ENCODE data around the gene RPS6KC1. TPM values are rescaled to one million over a fixed set of nuclear protein-coding genes. Genes with fewer than 3 reads are reported as not detected.
"Not testable (repeated sequence)": the region's sequence is repeated elsewhere in the genome, so short reads cannot be mapped to it uniquely, and the experiment has no call there.

RPS6KC1 gene
- total and polyA plus RNA-seq, 7 experiments from 2014 or later, result 5.4 to 18.9 (median 11.5) TPM

DNA sequence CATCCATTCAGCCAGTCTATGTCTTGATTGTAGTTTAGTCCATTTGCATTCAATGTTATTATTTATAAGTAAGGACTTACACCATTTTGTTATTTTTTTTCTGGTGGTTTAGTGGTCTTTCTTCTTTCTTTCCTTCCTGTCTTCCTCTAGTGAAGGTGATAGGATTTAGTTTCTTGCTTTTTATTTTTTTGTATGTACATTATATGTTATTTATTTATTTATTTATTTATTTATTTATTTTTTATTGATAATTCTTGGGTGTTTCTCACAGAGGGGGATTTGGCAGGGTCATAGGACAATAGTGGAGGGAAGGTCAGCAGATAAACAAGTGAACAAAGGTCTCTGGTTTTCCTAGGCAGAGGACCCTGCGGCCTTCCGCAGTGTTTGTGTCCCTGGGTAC, 99.0 kb downstream of the RPS6KC1 start:
- H3K4me1 Mint-ChIP-seq; H3K4me3 Mint-ChIP-seq; H3K27me3 Mint-ChIP-seq; H3K27ac ChIP-seq (ENCODE audit: low read depth, low read length); H3K4me3 ChIP-seq (ENCODE audit: low read length); H3K27me3 ChIP-seq (ENCODE audit: control insufficient read depth in 2 of 2, insufficient read depth in 2 of 2, low read length in 2 of 2); H3K27ac Mint-ChIP-seq; CTCF ChIA-PET; DNase-seq; H3K9me3 ChIP-seq (ENCODE audit: control insufficient read depth in 2 of 3, low read length in 3 of 3); POLR2A ChIA-PET; ATAC-seq; H3K4me1 ChIP-seq (ENCODE audit: control insufficient read depth in 2 of 2, insufficient read depth in 2 of 2, low read length in 2 of 2); intact Hi-C loops (cut with micrococcal nuclease); H3K36me3 ChIP-seq (ENCODE audit: control insufficient read depth in 2 of 3, insufficient read depth in 3 of 3, low read length in 3 of 3): not testable (repeated sequence)
- Mint-ChIP-seq H3K9me3 (peaks cover 0 to 47% (median 12%) of the 10 kb centered on the region in 11 donors), H3K36me3 (peaks cover 18 to 64% (median 58%) of the 10 kb centered on the region in 5 donors)

- Mint-ChIP-seq H3K27me3 (no peaks in the 10 kb centered on the region), H3K36me3 (peaks cover 14 to 61% (median 53%) of the 10 kb centered on the region in 5 donors), H3K27ac (no peak overlapping the region), H3K4me3 (no peak overlapping the region), H3K4me1 (peaks cover 0 to 15% (median 4%) of the 10 kb centered on the region in 7 donors), H3K9me3 (peaks cover 0 to 36% (median 3%) of the 10 kb centered on the region in 11 donors)
- ChIA-PET POLR2A (no interaction called here), CTCF (no interaction called here)
- H3K27ac ChIP-seq (ENCODE audit: low read depth, low read length), result no peak overlapping the region
- peaks cover 0 to 5% (median 0%) of the 10 kb centered on the region in 3 experiments for H3K9me3 ChIP-seq (ENCODE audit: control insufficient read depth in 2 of 3, low read length in 3 of 3)
- ATAC-seq (peak; percentile 60), DNase-seq (no peak)
- no peaks in the 10 kb centered on the region for H3K4me1 ChIP-seq (ENCODE audit: control insufficient read depth in 2 of 2, insufficient read depth in 2 of 2, low read length in 2 of 2)
- H3K36me3 ChIP-seq (ENCODE audit: control insufficient read depth in 2 of 3, insufficient read depth in 3 of 3, low read length in 3 of 3), result no peaks in the 10 kb centered on the region
- intact Hi-C loops (cut with micrococcal nuclease), result no loop called here
- no peak overlapping the region for H3K4me3 ChIP-seq (ENCODE audit: low read length)
- no peaks in the 10 kb centered on the region for H3K27me3 ChIP-seq (ENCODE audit: control insufficient read depth in 2 of 2, insufficient read depth in 2 of 2, low read length in 2 of 2)
These were observed 103.1 kb downstream of the RPS6KC1 start for GRCh38 chr1:213154056-213154685.

GRCh38 chr1:213159376-213159775, 108.3 kb downstream of the RPS6KC1 start:
- Histone ChIP-seq H3K27ac (ENCODE audit: low read depth, low read length) (no peak overlapping the region), H3K4me1 (ENCODE audit: control insufficient read depth in 2 of 2, insufficient read depth in 2 of 2, low read length in 2 of 2) (no peaks in the 10 kb centered on the region), H3K4me3 (ENCODE audit: low read length) (no peak overlapping the region), H3K9me3 (ENCODE audit: control insufficient read depth in 2 of 3, low read length in 3 of 3) (peaks cover 0 to 5% (median 0%) of the 10 kb centered on the region in 3 experiments), H3K27me3 (ENCODE audit: control insufficient read depth in 2 of 2, insufficient read depth in 2 of 2, low read length in 2 of 2) (no peaks in the 10 kb centered on the region), H3K36me3 (ENCODE audit: control insufficient read depth in 2 of 3, insufficient read depth in 3 of 3, low read length in 3 of 3) (no peaks in the 10 kb centered on the region)
- ATAC-seq (no peak), DNase-seq (no peak)
- H3K4me1 Mint-ChIP-seq, result peaks cover 0 to 7% (median under 1%) of the 10 kb centered on the region in 7 donors
- ChIA-PET POLR2A (no interaction called here), CTCF (no interaction called here)
- no peaks in the 10 kb centered on the region for H3K27me3 Mint-ChIP-seq
- no peak overlapping the region for H3K27ac Mint-ChIP-seq
- intact Hi-C loops (cut with micrococcal nuclease), result no loop called here
- H3K9me3 Mint-ChIP-seq, result peaks cover 0 to 15% (median 3%) of the 10 kb centered on the region in 11 donors
- H3K4me3 Mint-ChIP-seq, result no peak overlapping the region
- H3K36me3 Mint-ChIP-seq, result peaks cover 11 to 68% (median 46%) of the 10 kb centered on the region in 5 donors

GRCh38 chr1:213160442-213160841, 109.4 kb downstream of the RPS6KC1 start:
- H3K4me3 ChIP-seq (ENCODE audit: low read length); H3K27me3 Mint-ChIP-seq; H3K27ac Mint-ChIP-seq; H3K36me3 ChIP-seq (ENCODE audit: control insufficient read depth in 2 of 3, insufficient read depth in 3 of 3, low read length in 3 of 3); H3K27ac ChIP-seq (ENCODE audit: low read depth, low read length); H3K4me1 Mint-ChIP-seq; ATAC-seq; CTCF ChIA-PET; H3K4me1 ChIP-seq (ENCODE audit: control insufficient read depth in 2 of 2, insufficient read depth in 2 of 2, low read length in 2 of 2); DNase-seq; H3K4me3 Mint-ChIP-seq; H3K9me3 ChIP-seq (ENCODE audit: control insufficient read depth in 2 of 3, low read length in 3 of 3); intact Hi-C loops (cut with micrococcal nuclease); POLR2A ChIA-PET; H3K27me3 ChIP-seq (ENCODE audit: control insufficient read depth in 2 of 2, insufficient read depth in 2 of 2, low read length in 2 of 2): not testable (repeated sequence)
- H3K9me3 Mint-ChIP-seq, result peaks cover 0 to 11% (median 3%) of the 10 kb centered on the region in 11 donors
- H3K36me3 Mint-ChIP-seq, result peaks cover 10 to 64% (median 41%) of the 10 kb centered on the region in 5 donors

DNA sequence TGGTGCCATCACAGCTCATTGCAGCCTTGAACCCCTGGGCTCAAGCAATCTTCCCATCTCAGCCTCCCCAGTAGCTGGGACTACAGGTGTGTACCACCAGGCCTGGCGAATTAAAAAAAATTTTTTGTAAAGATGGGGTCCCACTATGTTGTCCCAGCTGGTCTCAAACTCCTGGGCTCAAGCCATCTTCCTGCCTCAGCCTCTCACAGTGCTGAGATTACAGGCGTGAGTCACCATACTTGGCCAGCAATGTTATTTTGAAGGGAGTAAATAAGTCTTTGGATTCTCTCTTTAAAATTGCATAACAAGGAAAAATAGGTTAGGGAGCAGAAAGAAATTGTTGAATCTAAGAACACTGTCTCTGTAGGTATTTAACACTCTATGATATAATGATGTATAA, 111.3 kb downstream of the RPS6KC1 start:
- Mint-ChIP-seq H3K27ac (no peak overlapping the region), H3K36me3 (peaks cover 7 to 62% (median 29%) of the 10 kb centered on the region in 5 donors), H3K4me1 (peaks cover 0 to 3% (median 0%) of the 10 kb centered on the region in 7 donors), H3K27me3 (no peaks in the 10 kb centered on the region), H3K4me3 (no peak overlapping the region), H3K9me3 (peaks cover 0 to 5% (median 0%) of the 10 kb centered on the region in 11 donors)
- no peaks in the 10 kb centered on the region for H3K9me3 ChIP-seq (ENCODE audit: control insufficient read depth in 2 of 3, low read length in 3 of 3)
- H3K27ac ChIP-seq (ENCODE audit: low read depth, low read length), result no peak overlapping the region
- H3K36me3 ChIP-seq (ENCODE audit: control insufficient read depth in 2 of 3, insufficient read depth in 3 of 3, low read length in 3 of 3), result no peaks in the 10 kb centered on the region
- POLR2A ChIA-PET, result no interaction called here
- CTCF ChIA-PET, result no interaction called here
- no peaks in the 10 kb centered on the region for H3K27me3 ChIP-seq (ENCODE audit: control insufficient read depth in 2 of 2, insufficient read depth in 2 of 2, low read length in 2 of 2)
- no peak for DNase-seq
- H3K4me3 ChIP-seq (ENCODE audit: low read length), result no peak overlapping the region
- H3K4me1 ChIP-seq (ENCODE audit: control insufficient read depth in 2 of 2, insufficient read depth in 2 of 2, low read length in 2 of 2), result no peaks in the 10 kb centered on the region
- no peak for ATAC-seq
- intact Hi-C loops (cut with micrococcal nuclease), result no loop called here

DNA sequence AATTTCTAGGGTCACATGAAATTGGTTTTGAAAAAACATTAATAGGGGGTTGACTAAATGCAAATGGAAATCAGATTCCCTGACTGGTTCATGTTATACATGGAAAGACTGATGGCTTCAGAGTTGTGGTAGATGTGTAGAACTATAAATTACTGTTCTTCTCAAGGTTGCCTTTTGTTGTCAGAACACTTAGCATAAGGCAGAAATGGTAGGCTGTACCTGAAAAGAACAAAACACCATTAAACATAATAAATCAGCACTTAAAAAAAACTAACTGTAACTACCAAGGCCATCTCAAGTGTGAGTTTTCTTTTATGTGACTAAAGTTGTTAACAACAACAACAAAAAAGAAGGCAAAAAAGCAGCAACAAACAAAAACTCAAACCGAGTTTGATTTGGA, 111.8 kb downstream of the RPS6KC1 start:
- Histone ChIP-seq H3K4me3 (ENCODE audit: low read length) (no peak overlapping the region), H3K27me3 (ENCODE audit: control insufficient read depth in 2 of 2, insufficient read depth in 2 of 2, low read length in 2 of 2) (no peaks in the 10 kb centered on the region), H3K9me3 (ENCODE audit: control insufficient read depth in 2 of 3, low read length in 3 of 3) (no peaks in the 10 kb centered on the region), H3K36me3 (ENCODE audit: control insufficient read depth in 2 of 3, insufficient read depth in 3 of 3, low read length in 3 of 3) (no peaks in the 10 kb centered on the region), H3K4me1 (ENCODE audit: control insufficient read depth in 2 of 2, insufficient read depth in 2 of 2, low read length in 2 of 2) (no peaks in the 10 kb centered on the region), H3K27ac (ENCODE audit: low read depth, low read length) (no peak overlapping the region)
- ChIA-PET POLR2A (no interaction called here), CTCF (no interaction called here)
- peaks cover 0 to 3% (median 0%) of the 10 kb centered on the region in 7 donors for H3K4me1 Mint-ChIP-seq
- no peak for DNase-seq
- H3K4me3 Mint-ChIP-seq, result no peak overlapping the region
- peaks cover 0 to 5% (median 0%) of the 10 kb centered on the region in 11 donors for H3K9me3 Mint-ChIP-seq
- no peak for ATAC-seq
- intact Hi-C loops (cut with micrococcal nuclease), result no loop called here
- no peak overlapping the region for H3K27ac Mint-ChIP-seq
- H3K36me3 Mint-ChIP-seq, result peaks cover 7 to 56% (median 27%) of the 10 kb centered on the region in 5 donors
- H3K27me3 Mint-ChIP-seq, result no peaks in the 10 kb centered on the region

DNA sequence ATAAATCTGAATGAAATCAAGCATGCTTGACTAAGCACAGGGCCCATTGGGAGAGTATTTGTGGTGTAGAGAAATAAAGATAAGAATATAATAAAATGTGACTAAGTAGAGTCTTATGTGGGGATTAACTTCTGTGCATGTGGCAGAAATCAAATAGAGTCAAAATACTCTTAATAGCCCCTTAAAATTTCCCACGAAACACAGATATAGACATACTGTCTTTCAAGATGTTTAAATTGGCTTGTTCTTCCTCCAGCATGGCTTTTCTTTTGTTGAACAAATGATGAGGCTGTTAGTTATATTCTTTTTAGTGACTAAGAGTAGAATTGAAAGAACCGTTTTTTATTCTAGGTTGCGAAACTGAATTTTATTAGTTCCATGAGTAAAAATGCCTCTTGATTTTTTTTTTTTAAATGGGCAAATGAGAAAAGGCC, 112.3 kb downstream of the RPS6KC1 start:
- H3K36me3 ChIP-seq (ENCODE audit: control insufficient read depth in 2 of 3, insufficient read depth in 3 of 3, low read length in 3 of 3), result no peaks in the 10 kb centered on the region
- H3K4me3 ChIP-seq (ENCODE audit: low read length), result no peak overlapping the region
- H3K36me3 Mint-ChIP-seq, result peaks cover 7 to 56% (median 24%) of the 10 kb centered on the region in 5 donors
- H3K4me3 Mint-ChIP-seq, result no peak overlapping the region
- peaks cover 0 to 3% (median 0%) of the 10 kb centered on the region in 7 donors for H3K4me1 Mint-ChIP-seq
- no peak overlapping the region for H3K27ac ChIP-seq (ENCODE audit: low read depth, low read length)
- peaks cover 0 to 5% (median 0%) of the 10 kb centered on the region in 11 donors for H3K9me3 Mint-ChIP-seq
- no peaks in the 10 kb centered on the region for H3K27me3 ChIP-seq (ENCODE audit: control insufficient read depth in 2 of 2, insufficient read depth in 2 of 2, low read length in 2 of 2)
- no peak for DNase-seq
- H3K27me3 Mint-ChIP-seq, result no peaks in the 10 kb centered on the region
- ChIA-PET CTCF (no interaction called here), POLR2A (no interaction called here)
- ATAC-seq, result no peak
- intact Hi-C loops (cut with micrococcal nuclease), result no loop called here
- H3K9me3 ChIP-seq (ENCODE audit: control insufficient read depth in 2 of 3, low read length in 3 of 3), result no peaks in the 10 kb centered on the region
- no peak overlapping the region for H3K27ac Mint-ChIP-seq
- H3K4me1 ChIP-seq (ENCODE audit: control insufficient read depth in 2 of 2, insufficient read depth in 2 of 2, low read length in 2 of 2), result no peaks in the 10 kb centered on the region

All from naive thymus-derived CD4-positive, alpha-beta T cell (primary cell).